Naive thymus-derived CD8-positive, alpha-beta T cell (primary cell): ENCODE results near the gene JAKMIP3. TPM values are rescaled to one million over a fixed set of nuclear protein-coding genes. Genes with fewer than 3 reads are reported as not detected.

Experiments used
- ATAC-seq, 2 donors: fragments of 150-1000 bp; cut with Tn5 transposase in 1 of 2; sonication (Bioruptor Pico), chemical (Tn5 transposase) in 1 of 2; 1 replicate in 1 of 2; 2 replicates in 1 of 2; pipeline ENCODE4 v1.10.0; 2021; ENCODE audit warnings: mild to moderate bottlenecking in 2 of 2, moderate library complexity in 2 of 2
- POLR2A ChIA-PET: fragments of 350-600 bp; sonication (Branson Sonifier 250); formaldehyde crosslinking; loops from one replicate; lab custom pipeline; 2021; ENCODE audit warnings: antibody characterized with exemption; lab: Charles Lee
- DNase-seq, 10 donors: peaks; one replicate each; pipeline versions ENCODE4 v3.0.0 to v3.0.0-alpha.2; 2020 to 2022
- H3K27ac Mint-ChIP-seq, 10 donors: one replicate each; pipeline ENCODE4 v1.8.0; 2020 to 2022; ENCODE audit warnings: mild to moderate bottlenecking in 10 of 10, mixed read lengths in 10 of 10, moderate library complexity in 4 of 10, inconsistent platforms in 1 of 10
- H3K27me3 Mint-ChIP-seq, 5 donors: one replicate each; pipeline ENCODE4 v1.8.0; 2021 to 2022; ENCODE audit warnings: mixed read lengths in 5 of 5
- H3K36me3 Mint-ChIP-seq, 3 donors: one replicate each; pipeline ENCODE4 v1.8.0; 2020 to 2022; ENCODE audit warnings: mixed read lengths in 3 of 3, mild to moderate bottlenecking in 2 of 3, inconsistent platforms in 1 of 3
- H3K4me1 Mint-ChIP-seq, 4 donors: one replicate each; pipeline ENCODE4 v1.8.0; 2021 to 2022; ENCODE audit warnings: mixed read lengths in 4 of 4
- H3K4me3 Mint-ChIP-seq, 10 donors: one replicate each; pipeline ENCODE4 v1.8.0; 2020 to 2022; ENCODE audit warnings: mild to moderate bottlenecking in 10 of 10, mixed read lengths in 10 of 10, moderate library complexity in 6 of 10, inconsistent platforms in 1 of 10
- H3K9me3 Mint-ChIP-seq, 9 donors: one replicate each; pipeline ENCODE4 v1.8.0; 2020 to 2022; ENCODE audit warnings: mixed read lengths in 9 of 9, mild to moderate bottlenecking in 3 of 9, inconsistent platforms in 1 of 9, moderate library complexity in 1 of 9
- polyA plus RNA-seq, 3 donors: library from polyadenylated mRNA; unstranded; fragments of 300-500 nt; fragmentation: Illumina TruSeq; gene quantifications; one replicate each; pipeline ENCODE4 v1.2.3, GENCODE V29; 2021
- total RNA-seq, 8 experiments: library from RNA in 2 of 8; stranded (reverse) in 2 of 8; gene quantifications; one replicate each; pipeline ENCODE4 v1.2.3 and lab custom pipeline; 2021 to 2026

JAKMIP3 gene
- total and polyA plus RNA-seq, 5 experiments from 2014 or later, result 0.07 to 0.16 (median 0.16) TPM; not detected in 2

DNA sequence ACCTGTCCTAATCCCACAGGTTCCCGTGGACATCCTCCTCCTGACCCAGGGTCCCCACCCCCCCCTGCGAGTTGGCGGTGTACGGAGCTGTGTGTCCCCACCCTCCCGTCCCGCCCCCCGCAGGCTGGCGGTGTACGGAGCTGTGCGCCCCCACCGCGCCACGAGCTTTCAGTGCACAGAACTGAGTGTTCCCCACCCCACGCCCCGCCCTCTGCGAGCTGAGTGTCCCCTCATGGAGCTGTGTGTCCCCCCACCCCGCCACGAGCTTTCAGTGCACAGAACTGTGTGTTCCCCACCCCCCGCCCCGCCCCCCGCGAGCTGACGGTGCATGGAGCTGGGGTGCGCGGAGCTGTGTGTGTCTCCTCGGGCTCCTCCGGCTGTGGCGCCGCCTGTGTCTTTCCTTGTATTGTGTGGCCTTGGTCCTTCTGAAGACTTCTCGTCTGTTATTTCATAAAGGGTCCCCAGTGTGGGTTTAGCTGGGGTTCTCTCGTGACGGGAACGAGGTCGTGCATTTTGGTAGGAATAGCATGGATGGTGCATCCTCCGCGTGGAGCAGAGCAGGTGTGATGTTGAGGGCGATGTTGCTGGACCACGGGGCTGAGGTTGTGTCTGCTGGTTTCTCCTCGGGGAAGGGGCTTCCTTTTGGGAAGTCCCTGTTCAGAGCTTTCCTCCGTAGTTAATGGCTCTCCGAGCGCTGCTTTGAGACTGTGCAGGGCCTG, 18.0 kb upstream of the JAKMIP3 start:
- ATAC-seq (no peak), DNase-seq (peak in 1 of 10 donors; percentile 55)
- Mint-ChIP-seq H3K36me3 (peaks cover 0 to 7% (median 4%) of the 10 kb centered on the region in 3 donors), H3K9me3 (peaks cover 0 to 12% (median 8%) of the 10 kb centered on the region in 9 donors), H3K4me3 (no peak overlapping the region), H3K27me3 (peaks cover 16 to 47% (median 27%) of the 10 kb centered on the region in 5 donors), H3K4me1 (peaks cover 0 to 2% (median 0%) of the 10 kb centered on the region in 4 donors), H3K27ac (peak overlapping the region in 1 of 10 donors; percentile 40)
- POLR2A ChIA-PET, result interaction anchor here (0.7 kb wide), 1 partner anchor 133 kb away, joined by 3 read pairs; no protein-coding TSS in a partner anchor

DNA sequence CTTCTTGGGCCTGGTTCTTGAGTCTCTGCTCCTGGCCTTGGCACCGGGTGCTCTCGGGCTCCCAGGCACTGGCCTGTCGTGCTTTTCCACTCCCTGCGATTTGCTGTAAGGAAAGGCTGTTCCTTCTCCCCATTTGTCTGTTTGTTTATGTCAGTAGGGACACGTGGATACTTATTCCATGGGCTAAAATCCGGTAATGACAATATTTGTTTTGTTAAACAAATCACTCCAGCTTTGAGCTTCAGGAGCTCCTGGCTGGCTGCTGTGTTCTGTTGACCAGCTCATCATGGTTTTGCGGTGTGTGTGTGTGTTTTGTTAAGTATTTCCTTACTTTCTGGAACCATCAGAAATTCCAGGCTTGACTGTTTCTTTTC, 17.5 kb upstream of the JAKMIP3 start:
- Mint-ChIP-seq H3K4me1 (peaks cover 0 to 2% (median 0%) of the 10 kb centered on the region in 4 donors), H3K9me3 (peaks cover 0 to 18% (median 11%) of the 10 kb centered on the region in 9 donors), H3K27ac (peak overlapping the region in 1 of 10 donors; percentile 44), H3K4me3 (no peak overlapping the region), H3K27me3 (peaks cover 16 to 45% (median 27%) of the 10 kb centered on the region in 5 donors), H3K36me3 (peaks cover 0 to 10% (median 4%) of the 10 kb centered on the region in 3 donors)
- ATAC-seq (no peak), DNase-seq (peak in 1 of 10 donors; percentile 21)
- POLR2A ChIA-PET, result interaction anchor here (0.7 kb wide), 1 partner anchor 133 kb away, joined by 3 read pairs; no protein-coding TSS in a partner anchor

DNA sequence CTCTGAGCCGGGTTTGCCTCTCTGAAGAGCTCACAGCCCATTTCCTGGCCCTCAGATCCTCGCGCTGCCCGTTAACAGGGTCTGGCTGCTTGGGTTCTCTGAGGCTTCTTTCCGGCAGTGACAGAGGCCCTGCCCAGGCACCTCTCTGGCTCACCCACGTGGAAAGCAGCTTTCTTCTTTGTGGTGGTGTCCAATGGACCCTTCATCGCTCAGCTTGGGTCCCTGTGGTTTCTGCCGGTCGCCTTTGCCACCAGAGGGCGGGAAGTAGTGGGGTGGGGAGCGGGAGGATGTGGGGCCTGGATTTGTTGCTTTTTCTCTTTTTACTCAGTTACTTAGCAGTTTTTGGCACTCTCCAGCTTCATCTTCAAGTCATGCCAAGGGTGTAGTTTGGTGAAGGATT, 15.6 kb upstream of the JAKMIP3 start:
- Mint-ChIP-seq H3K27ac (no peak overlapping the region), H3K9me3 (peaks cover 0 to 28% (median 11%) of the 10 kb centered on the region in 9 donors), H3K36me3 (peaks cover 0 to 10% (median 7%) of the 10 kb centered on the region in 3 donors), H3K4me3 (no peak overlapping the region), H3K27me3 (peaks cover 12 to 40% (median 20%) of the 10 kb centered on the region in 5 donors), H3K4me1 (no peaks in the 10 kb centered on the region)
- no peak for DNase-seq
- ATAC-seq, result no peak
- POLR2A ChIA-PET, result no interaction called here

DNA sequence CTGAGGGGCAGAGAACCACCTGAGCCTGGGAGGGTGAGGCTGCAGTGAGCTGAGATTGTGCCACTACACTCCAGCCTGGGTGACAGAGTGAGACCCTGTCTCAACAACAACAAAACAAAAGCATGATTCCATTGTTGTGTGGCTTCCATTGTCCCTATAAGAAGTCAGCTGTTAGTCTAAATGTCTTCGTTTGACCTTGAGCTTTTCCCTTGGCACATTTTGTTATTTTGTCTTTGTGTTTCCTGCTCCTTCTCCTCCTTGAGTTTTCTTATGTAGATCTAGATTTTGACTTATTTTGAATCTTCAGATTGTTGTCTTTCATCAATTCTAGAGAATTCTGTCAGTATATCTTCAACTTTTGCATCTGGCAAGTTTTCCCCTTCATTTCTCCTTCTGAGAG, 13.6 kb upstream of the JAKMIP3 start:
- DNase-seq (no peak), ATAC-seq (no peak)
- H3K4me3 Mint-ChIP-seq, result no peak overlapping the region
- no peaks in the 10 kb centered on the region for H3K4me1 Mint-ChIP-seq
- peaks cover 10 to 46% (median 22%) of the 10 kb centered on the region in 5 donors for H3K27me3 Mint-ChIP-seq
- peaks cover 0 to 31% (median 11%) of the 10 kb centered on the region in 9 donors for H3K9me3 Mint-ChIP-seq
- POLR2A ChIA-PET, result no interaction called here
- no peak overlapping the region for H3K27ac Mint-ChIP-seq
- H3K36me3 Mint-ChIP-seq, result peaks cover 0 to 10% (median 7%) of the 10 kb centered on the region in 3 donors

DNA sequence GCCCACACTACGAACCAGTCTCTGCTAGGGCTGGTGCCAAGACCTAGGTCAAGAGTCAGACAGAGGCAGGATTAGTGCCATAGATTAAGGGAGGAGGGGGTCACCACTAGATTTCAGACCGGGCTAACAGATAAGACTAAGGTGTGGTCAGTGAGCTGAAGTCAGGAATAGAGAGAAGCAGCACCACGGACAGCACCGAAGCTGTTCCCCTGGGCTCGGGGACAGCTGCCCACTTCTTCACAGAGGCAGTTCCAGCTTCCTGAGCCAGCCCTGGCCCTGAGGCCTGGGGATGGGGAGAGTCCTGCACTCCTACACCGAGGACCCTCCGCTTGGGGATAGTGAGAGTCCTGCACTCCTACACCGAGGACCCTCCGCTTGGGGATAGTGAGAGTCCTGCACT, 11.2 kb upstream of the JAKMIP3 start:
- Mint-ChIP-seq H3K9me3 (peaks cover 0 to 33% (median 11%) of the 10 kb centered on the region in 9 donors), H3K27me3 (peaks cover 10 to 42% (median 19%) of the 10 kb centered on the region in 5 donors), H3K27ac (no peak overlapping the region), H3K4me3 (peak overlapping the region in 1 of 10 donors; percentile 48), H3K4me1 (no peaks in the 10 kb centered on the region), H3K36me3 (peaks cover 0 to 10% (median 7%) of the 10 kb centered on the region in 3 donors)
- DNase-seq, result no peak
- ATAC-seq, result no peak
- POLR2A ChIA-PET, result no interaction called here

DNA sequence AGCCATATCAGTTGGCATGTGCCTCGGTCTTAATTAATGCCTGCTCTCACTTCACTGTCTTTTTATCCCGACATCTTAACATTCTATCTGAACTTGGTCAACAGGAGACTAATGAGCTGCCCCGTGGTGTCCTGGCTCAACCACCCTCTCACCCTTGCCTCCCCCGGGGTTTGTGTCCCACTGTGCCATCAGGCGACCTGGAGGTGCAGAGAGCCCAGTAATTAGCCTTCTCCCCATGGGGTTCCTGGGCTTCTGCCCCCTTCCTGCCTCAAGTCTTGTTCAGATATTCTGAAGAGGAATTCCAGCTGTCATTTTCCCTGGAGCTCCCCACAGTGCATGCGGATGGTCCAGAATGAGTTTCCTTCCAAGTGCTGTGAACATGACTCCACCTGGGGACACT, 10.1 kb upstream of the JAKMIP3 start:
- Mint-ChIP-seq H3K9me3 (peaks cover 0 to 29% (median 11%) of the 10 kb centered on the region in 9 donors), H3K27me3 (peaks cover 10 to 44% (median 19%) of the 10 kb centered on the region in 5 donors), H3K36me3 (peaks cover 0 to 10% (median 7%) of the 10 kb centered on the region in 3 donors), H3K27ac (no peak overlapping the region), H3K4me1 (no peaks in the 10 kb centered on the region), H3K4me3 (no peak overlapping the region)
- no peak for ATAC-seq
- no peak for DNase-seq
- POLR2A ChIA-PET, result no interaction called here

DNA sequence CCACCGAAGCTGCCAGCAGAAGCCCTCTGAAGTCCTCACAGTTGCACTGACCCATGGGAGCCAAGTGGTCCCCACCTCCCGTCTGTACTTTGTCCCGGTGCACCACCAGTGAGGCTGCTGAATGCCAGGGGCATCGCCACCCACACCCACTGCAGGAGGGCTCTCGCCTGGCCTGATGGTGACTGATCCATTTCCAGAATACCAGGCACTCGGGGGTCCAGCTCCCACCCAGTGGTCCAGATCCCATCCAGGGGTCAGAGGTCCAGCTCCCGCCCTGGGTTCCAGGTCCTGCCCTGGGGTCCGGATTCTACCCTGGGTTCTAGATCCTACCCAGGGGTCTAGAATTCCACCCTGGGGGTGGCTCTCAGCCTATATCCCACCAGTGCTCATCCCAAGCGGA, 9.1 kb upstream of the JAKMIP3 start:
- Mint-ChIP-seq H3K36me3 (peaks cover 0 to 10% (median 7%) of the 10 kb centered on the region in 3 donors), H3K9me3 (peaks cover 0 to 29% (median 11%) of the 10 kb centered on the region in 9 donors), H3K27ac (no peak overlapping the region), H3K4me1 (no peaks in the 10 kb centered on the region), H3K4me3 (no peak overlapping the region), H3K27me3 (peaks cover 10 to 53% (median 26%) of the 10 kb centered on the region in 5 donors)
- ATAC-seq, result no peak
- no peak for DNase-seq
- POLR2A ChIA-PET, result no interaction called here

GRCh38 chr10:132057191-132057681, 8.5 kb upstream of the JAKMIP3 start:
- H3K4me3 Mint-ChIP-seq, result no peak overlapping the region
- POLR2A ChIA-PET, result no interaction called here

DNA sequence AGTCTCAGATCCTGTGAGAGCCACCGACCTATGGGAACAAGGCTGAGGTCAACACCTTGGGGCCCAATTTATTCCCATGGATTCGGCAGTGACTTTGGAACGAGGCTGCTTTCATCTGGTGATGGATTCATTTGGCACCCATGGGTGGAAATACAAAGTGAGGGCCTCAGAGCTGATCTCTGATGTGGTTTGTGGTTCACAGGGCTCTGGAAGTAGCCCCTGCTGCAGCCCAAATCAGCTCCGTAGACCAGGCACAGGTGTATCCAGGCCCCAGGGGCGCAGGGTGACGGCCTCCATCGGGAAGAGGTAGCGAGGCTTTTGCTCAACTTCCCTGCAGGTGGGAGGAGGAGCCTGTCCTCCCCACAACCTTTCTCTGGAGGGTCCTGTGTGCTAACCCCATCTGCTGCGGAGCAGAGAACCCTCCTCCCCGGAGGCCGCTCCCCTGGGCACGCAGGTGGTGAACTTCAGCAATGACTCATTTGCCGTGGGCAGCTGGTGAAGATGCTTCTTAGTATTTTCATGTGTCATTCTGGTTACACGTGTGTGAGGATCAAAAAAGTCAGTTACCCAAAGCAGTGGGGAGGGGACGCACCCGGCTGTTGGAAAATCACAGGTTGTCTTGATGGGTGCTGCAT, 7.5 kb upstream of the JAKMIP3 start:
- H3K27me3 Mint-ChIP-seq, result peaks cover 8 to 64% (median 35%) of the 10 kb centered on the region in 5 donors
- no peak for DNase-seq
- peaks cover 0 to 2% (median 0%) of the 10 kb centered on the region in 4 donors for H3K4me1 Mint-ChIP-seq
- H3K9me3 Mint-ChIP-seq, result peaks cover 0 to 16% (median 3%) of the 10 kb centered on the region in 9 donors
- H3K4me3 Mint-ChIP-seq, result no peak overlapping the region
- peaks cover 0 to 3% (median 0%) of the 10 kb centered on the region in 3 donors for H3K36me3 Mint-ChIP-seq
- POLR2A ChIA-PET, result no interaction called here
- H3K27ac Mint-ChIP-seq, result no peak overlapping the region
- no peak for ATAC-seq

More at GRCh38 chr10:132057191-132057681, 8.5 kb upstream of the JAKMIP3 start:
- Mint-ChIP-seq H3K36me3 (peaks cover 0 to 9% (median 5%) of the 10 kb centered on the region in 3 donors), H3K27ac (peak overlapping the region in 1 of 10 donors; percentile 53), H3K9me3 (peaks cover 0 to 26% (median 9%) of the 10 kb centered on the region in 9 donors), H3K4me1 (peaks cover 0 to 2% (median 0%) of the 10 kb centered on the region in 4 donors), H3K27me3 (peaks cover 8 to 59% (median 31%) of the 10 kb centered on the region in 5 donors)
- ATAC-seq, result no peak
- DNase-seq, result peak in 1 of 10 donors; percentile 45

GRCh38 chr10:132058793-132059759, 6.7 kb upstream of the JAKMIP3 start:
- POLR2A ChIA-PET, result no interaction called here
- DNase-seq, result no peak

GRCh38 chr10:132059760-132060508, 5.8 kb upstream of the JAKMIP3 start:
- no peak for DNase-seq
- POLR2A ChIA-PET, result no interaction called here
- Mint-ChIP-seq H3K36me3 (no peaks in the 10 kb centered on the region), H3K9me3 (peaks cover 0 to 5% (median 0%) of the 10 kb centered on the region in 9 donors), H3K4me3 (no peak overlapping the region), H3K4me1 (peaks cover 0 to 2% (median 0%) of the 10 kb centered on the region in 4 donors), H3K27ac (no peak overlapping the region), H3K27me3 (peaks cover 6 to 60% (median 30%) of the 10 kb centered on the region in 5 donors)
- no peak for ATAC-seq

More at GRCh38 chr10:132058793-132059759, 6.7 kb upstream of the JAKMIP3 start:
- Mint-ChIP-seq H3K27me3 (peaks cover 8 to 61% (median 34%) of the 10 kb centered on the region in 5 donors), H3K27ac (no peak overlapping the region), H3K9me3 (peaks cover 0 to 8% (median 0%) of the 10 kb centered on the region in 9 donors), H3K4me1 (peaks cover 0 to 2% (median 0%) of the 10 kb centered on the region in 4 donors), H3K4me3 (no peak overlapping the region), H3K36me3 (no peaks in the 10 kb centered on the region)
- ATAC-seq, result no peak
